RWPE1 (cell line): ENCODE measurements around the gene CDH16.

Experiments
- CTCF ChIA-PET: fragments of 350-600 bp; sonication (Branson Sonifier 250); formaldehyde crosslinking; extraction: SDS; loops from one replicate; lab custom pipeline; 2021; lab: Yijun Ruan, JAX
- POLR2A ChIA-PET: fragments of 400-600 bp; formaldehyde crosslinking; extraction: SDS; loops from one replicate; lab custom pipeline; 2020; ENCODE audit warnings: antibody characterized with exemption; ENCODE audit not compliant: low non-redundant PET; lab: Yijun Ruan, JAX
- DNase-seq: peaks from one replicate; pipeline ENCODE4 v3.0.0; 2012; ENCODE audit warnings: low spot score
- H3K27ac ChIP-seq: fragments of 450-650 bp; 2 replicates; pipeline ENCODE4 v1.5.1; 2017
- CTCF ChIP-seq: fragments of 450-650 bp; conservative IDR thresholded peaks from 2 replicates; pipeline ENCODE4 v1.5.1; 2017; ENCODE audit warnings: low read depth, mild to moderate bottlenecking

The CDH16 gene

GRCh38 chr16:66950971-66951790 is 32.5 kb upstream of the CDH16 start:
- H3K27ac ChIP-seq: no peak overlapping the region
- ChIA-PET POLR2A (interaction anchor here (0.6 kb wide), 2 partner anchors 62 to 236 kb away, joined by 3 to 5 read pairs; no protein-coding TSS in a partner anchor), CTCF (interaction anchor here (0.6 kb wide), 2 partner anchors 13 to 114 kb away, joined by 3 to 4 read pairs; no protein-coding TSS in a partner anchor)
- TF ChIP-seq CTCF: no peak
- no peak for DNase-seq

- POLR2A ChIA-PET: no interaction called here
- no peak overlapping the region for H3K27ac ChIP-seq
These were observed 31.8 kb upstream of the CDH16 start for GRCh38 chr16:66950437-66950836.

GRCh38 chr16:66949472-66949871 is 30.8 kb upstream of the CDH16 start:
- no peak overlapping the region for H3K27ac ChIP-seq
- ChIA-PET POLR2A (no interaction called here), CTCF (interaction anchor here (0.7 to 0.8 kb wide), 2 partner anchors 206 to 418 kb away, joined by 4 to 8 read pairs; no protein-coding TSS in a partner anchor)
- DNase-seq: no peak
- TF ChIP-seq CTCF: no peak

More at GRCh38 chr16:66950437-66950836, 31.8 kb upstream of the CDH16 start:
- no peak for DNase-seq
- no peak for TF ChIP-seq CTCF
- CTCF ChIA-PET: interaction anchor here (0.6 kb wide), 1 partner anchor 12 kb away, joined by 4 read pairs; no protein-coding TSS in a partner anchor

GRCh38 chr16:66948837-66949225 is 30.1 kb upstream of the CDH16 start:
- no peak for DNase-seq
- peak overlapping the region; percentile 82 for H3K27ac ChIP-seq
- POLR2A ChIA-PET: interaction anchor here (0.7 kb wide), 1 partner anchor 188 kb away, joined by 4 read pairs; no protein-coding TSS in a partner anchor
- TF ChIP-seq CTCF: no peak
- CTCF ChIA-PET: interaction anchor here (0.7 kb wide), 1 partner anchor 206 kb away, joined by 8 read pairs; no protein-coding TSS in a partner anchor

- ChIA-PET CTCF (no interaction called here), POLR2A (interaction anchor here (0.7 kb wide), 1 partner anchor 188 kb away, joined by 4 read pairs; no protein-coding TSS in a partner anchor)
- no peak for TF ChIP-seq CTCF
- peak; percentile 62 for DNase-seq
- peak overlapping the region; percentile 82 for H3K27ac ChIP-seq
These were observed 29.6 kb upstream of the CDH16 start for GRCh38 chr16:66948134-66948836.

GRCh38 chr16:66947302-66948065 is 28.8 kb upstream of the CDH16 start:
- ChIA-PET CTCF (interaction anchor here (0.6 to 1.5 kb wide), 5 partner anchors 67 to 405 kb away, joined by 3 to 6 read pairs (median 3); no protein-coding TSS in a partner anchor), POLR2A (no interaction called here)
- peak overlapping the region; percentile 82 for H3K27ac ChIP-seq
- peak; percentile 89 for TF ChIP-seq CTCF
- peak; percentile 90 for DNase-seq
